ENCODE data around the gene BRSK2.

The BRSK2 gene

DNA sequence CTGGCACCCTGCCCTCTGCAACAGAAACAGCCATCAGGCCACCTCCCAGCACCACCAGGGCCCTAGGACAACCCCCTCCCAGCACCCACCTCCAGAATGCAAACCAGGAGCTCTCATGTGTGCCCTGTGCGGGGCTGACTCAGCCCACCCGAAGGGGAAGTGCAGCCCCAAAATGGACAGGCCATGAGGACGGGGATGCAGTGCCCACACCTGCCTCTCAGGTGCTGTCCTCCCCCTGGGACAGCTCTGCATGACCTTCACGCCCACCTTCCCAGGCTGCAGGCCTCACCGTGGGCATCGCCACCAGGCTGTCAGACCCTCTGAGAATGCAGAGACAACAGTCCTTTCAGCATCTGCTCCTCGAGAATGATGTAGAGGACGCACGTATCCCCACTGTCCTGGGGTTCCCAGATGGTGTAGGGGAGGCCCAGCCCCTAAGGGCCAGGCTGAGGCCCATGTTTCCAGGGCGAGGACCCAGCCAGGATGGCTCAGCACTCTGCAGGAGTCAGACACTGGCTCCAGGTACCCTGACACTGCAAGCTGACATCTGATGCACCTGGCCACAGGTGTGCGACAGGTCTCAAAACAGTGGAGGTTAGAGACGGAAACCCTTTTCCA is 83.4 kb downstream of the BRSK2 start:
- TF ChIP-seq, protein P1, sequence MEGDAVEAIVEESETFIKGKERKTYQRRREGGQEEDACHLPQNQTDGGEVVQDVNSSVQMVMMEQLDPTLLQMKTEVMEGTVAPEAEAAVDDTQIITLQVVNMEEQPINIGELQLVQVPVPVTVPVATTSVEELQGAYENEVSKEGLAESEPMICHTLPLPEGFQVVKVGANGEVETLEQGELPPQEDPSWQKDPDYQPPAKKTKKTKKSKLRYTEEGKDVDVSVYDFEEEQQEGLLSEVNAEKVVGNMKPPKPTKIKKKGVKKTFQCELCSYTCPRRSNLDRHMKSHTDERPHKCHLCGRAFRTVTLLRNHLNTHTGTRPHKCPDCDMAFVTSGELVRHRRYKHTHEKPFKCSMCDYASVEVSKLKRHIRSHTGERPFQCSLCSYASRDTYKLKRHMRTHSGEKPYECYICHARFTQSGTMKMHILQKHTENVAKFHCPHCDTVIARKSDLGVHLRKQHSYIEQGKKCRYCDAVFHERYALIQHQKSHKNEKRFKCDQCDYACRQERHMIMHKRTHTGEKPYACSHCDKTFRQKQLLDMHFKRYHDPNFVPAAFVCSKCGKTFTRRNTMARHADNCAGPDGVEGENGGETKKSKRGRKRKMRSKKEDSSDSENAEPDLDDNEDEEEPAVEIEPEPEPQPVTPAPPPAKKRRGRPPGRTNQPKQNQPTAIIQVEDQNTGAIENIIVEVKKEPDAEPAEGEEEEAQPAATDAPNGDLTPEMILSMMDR (IDR thresholded peaks at IDR 0.05; ENCODE audit: insufficient read depth, missing control alignments): no peak

DNA sequence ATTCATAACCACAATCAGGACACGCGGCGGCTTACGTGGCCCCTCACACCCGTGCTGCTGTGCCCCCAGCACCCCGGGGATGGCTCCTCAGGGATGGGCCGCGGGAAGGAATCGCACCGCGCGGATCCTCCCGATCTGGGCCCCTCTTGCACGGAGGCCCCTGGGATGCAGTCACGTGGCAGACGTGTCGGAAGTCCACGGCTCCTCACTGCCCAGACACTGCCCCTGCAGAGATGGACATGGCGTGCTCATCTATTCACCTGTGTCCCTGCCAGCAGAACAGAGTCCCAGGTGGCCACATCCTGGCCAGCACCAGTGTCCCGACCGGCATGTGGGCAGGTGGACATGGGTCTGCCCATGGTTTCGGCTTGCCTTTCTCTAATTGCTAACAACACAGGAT is 84.1 kb downstream of the BRSK2 start:
- no peak for DNase-seq (ENCODE audit: insufficient read length, low spot score)
- FAIRE-seq: no peak
- TF ChIP-seq, protein P1 (IDR thresholded peaks at IDR 0.05; ENCODE audit: insufficient read depth, missing control alignments): no peak

More for the DNA sequence above, 83.4 kb downstream of the BRSK2 start:
- DNase-seq (ENCODE audit: insufficient read length, low spot score) (no peak), FAIRE-seq (no peak)

DNA sequence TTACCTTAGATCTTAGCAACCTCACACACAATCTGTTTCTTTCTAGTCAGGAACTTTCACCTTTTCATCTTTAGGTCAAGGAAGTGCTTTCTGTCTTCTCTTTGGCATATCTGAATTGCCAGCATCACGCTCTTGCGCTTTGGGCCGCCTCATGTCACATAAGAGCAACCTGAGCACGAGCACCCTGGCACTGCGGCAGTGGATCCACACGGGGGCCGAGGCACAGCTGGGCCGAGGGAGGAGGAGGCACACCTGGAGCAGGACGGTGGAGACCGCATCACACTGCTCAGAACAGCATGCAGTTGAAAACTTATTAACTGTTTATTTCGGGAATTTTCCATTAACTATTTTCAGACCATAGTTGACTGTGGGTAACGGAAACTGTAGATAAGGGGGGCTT is 86.1 kb downstream of the BRSK2 start:
- TF ChIP-seq, protein P1 (IDR thresholded peaks at IDR 0.05; ENCODE audit: insufficient read depth, missing control alignments): no peak
- DNase-seq (ENCODE audit: insufficient read length, low spot score) (no peak), FAIRE-seq (no peak)

DNA sequence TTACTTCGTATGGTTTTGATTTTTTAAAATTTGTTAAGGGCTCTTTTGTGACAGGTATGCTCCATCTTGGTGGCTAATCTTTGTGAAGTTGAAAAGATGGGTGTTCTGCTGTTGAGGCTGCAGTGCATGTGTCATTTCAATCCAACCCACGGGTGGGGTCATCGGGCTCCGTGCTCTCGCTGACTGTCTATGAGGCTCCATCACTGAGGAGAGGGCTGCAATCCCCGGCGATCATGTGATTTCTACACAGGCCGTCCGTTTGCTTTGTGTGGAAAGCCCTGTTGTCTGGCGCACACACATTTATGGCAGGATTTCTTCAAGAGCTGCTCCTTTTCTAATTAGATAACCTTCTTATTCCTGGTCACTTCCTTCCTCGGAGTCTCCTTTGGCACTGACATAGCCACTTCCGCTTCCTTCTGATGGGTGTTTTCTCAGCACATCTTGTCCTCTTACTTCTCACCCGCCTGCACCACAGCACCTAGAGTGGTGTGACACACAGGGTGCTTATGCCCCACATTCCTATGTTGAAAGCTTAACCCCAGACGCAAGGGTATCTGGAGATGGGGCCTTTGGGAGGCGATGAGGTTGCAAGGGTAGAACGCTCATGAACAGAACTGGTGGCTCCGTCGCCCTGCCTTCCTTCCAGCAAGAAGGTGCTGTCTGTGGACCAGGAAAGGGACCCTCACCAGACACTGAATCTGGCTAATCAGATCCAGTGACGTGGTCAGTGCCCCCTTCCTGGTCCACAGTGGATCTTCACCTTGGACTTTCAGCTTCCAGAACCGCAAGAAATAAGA is 87.4 kb downstream of the BRSK2 start:
- TF ChIP-seq, protein P1 (IDR thresholded peaks at IDR 0.05; ENCODE audit: insufficient read depth, missing control alignments): no peak
- DNase-seq (ENCODE audit: insufficient read length, low spot score) (no peak), FAIRE-seq (no peak)

DNA sequence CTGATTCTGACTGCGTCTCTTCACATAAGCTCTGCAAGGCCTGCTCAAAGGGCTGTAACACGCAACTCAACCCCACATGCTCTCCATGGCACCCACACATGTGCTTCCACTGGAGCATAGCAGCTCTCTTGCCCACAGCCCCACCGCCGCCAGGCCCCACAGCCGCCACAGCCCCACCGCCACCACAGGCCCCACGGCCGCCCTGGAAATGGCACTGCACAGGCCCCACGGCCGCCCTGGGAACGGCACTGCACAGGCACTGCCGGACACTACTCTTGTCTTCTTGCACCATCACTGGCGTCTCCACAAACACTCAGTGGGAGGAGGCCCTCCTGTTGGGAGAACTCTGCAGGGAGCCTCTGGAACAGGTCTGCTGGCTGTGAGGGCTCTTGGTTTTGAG is 88.3 kb downstream of the BRSK2 start:
- no peak for FAIRE-seq
- TF ChIP-seq, protein P1 (IDR thresholded peaks at IDR 0.05; ENCODE audit: insufficient read depth, missing control alignments): no peak
- DNase-seq (ENCODE audit: insufficient read length, low spot score): no peak

DNA sequence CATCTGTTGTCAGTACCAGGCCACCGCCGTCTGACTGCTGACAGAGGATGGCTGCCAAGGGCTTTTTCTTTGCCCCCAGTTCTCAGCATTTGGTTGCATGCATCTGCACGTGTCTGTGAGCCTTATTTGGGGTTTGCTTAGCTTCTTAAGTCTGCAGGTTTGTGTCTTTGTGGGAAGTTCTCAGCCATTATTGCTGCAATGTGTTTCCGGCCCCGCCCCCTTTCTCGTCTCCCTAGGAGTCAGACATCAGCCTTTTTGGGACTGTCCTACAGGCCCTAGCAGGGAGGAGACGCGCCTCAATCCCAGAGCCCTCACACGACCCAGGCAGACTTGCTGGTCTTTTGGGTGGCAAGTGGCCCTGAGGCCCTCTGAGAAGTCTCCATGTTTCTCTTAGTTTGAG is 88.8 kb downstream of the BRSK2 start:
- FAIRE-seq: no peak
- TF ChIP-seq, protein P1 (IDR thresholded peaks at IDR 0.05; ENCODE audit: insufficient read depth, missing control alignments): no peak
- no peak for DNase-seq (ENCODE audit: insufficient read length, low spot score)

Measured in D721Med (cell line).